D721Med (cell line): ENCODE data around the gene PLPP3.

Experiments used
- DNase-seq: peaks from one replicate; pipeline ENCODE4 v3.0.0; 2011; ENCODE audit warnings: low spot score; ENCODE audit not compliant: insufficient read length
- FAIRE-seq: peaks from 2 replicates; lab custom pipeline; 2011; peaks lifted over from hg19 to GRCh38; lab: Jason Lieb, UNC
- CTCF ChIP-seq: IDR thresholded peaks from 2 replicates; pipeline ENCODE4 v1.5.1; 2012; ENCODE audit warnings: mild to moderate bottlenecking, control low read depth; ENCODE audit not compliant: insufficient read depth; ENCODE audit errors: missing control alignments

Gene PLPP3

DNA sequence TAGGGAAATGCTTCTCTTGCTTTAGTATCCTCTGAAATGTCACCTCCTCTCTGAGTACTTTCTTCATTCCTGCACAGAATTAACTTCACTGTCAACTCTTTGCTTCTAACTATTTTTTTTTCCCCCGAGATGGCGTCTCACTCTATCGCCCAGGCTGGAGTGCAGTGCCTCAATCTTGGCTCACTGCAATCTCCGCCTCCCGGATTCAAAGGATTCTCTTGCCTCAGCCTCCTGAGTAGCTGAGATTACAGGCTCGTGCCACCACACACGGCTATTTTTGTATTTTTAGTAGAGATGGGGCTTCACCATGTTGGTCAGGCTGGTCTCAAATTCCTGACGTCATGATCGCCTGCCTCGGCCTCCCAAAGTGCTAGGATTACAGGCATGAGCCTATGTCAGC is 1.4 kb upstream of the PLPP3 start:
- FAIRE-seq = no peak
- no peak for TF ChIP-seq CTCF
- no peak for DNase-seq

- DNase-seq (peak; percentile 24), FAIRE-seq (no peak)
- no peak for TF ChIP-seq CTCF
These were observed 1.0 kb downstream of the PLPP3 start for GRCh38 chr1:56578138-56578962.

- FAIRE-seq (no peak), DNase-seq (no peak)
- no peak for TF ChIP-seq CTCF
These were observed 1.8 kb downstream of the PLPP3 start for GRCh38 chr1:56577406-56578137.

GRCh38 chr1:56576880-56577405 is 2.4 kb downstream of the PLPP3 start:
- TF ChIP-seq CTCF = peak; percentile 32
- no peak for DNase-seq
- no peak for FAIRE-seq

GRCh38 chr1:56575865-56576264 is 3.5 kb downstream of the PLPP3 start:
- FAIRE-seq (no peak), DNase-seq (no peak)
- TF ChIP-seq CTCF = no peak

DNA sequence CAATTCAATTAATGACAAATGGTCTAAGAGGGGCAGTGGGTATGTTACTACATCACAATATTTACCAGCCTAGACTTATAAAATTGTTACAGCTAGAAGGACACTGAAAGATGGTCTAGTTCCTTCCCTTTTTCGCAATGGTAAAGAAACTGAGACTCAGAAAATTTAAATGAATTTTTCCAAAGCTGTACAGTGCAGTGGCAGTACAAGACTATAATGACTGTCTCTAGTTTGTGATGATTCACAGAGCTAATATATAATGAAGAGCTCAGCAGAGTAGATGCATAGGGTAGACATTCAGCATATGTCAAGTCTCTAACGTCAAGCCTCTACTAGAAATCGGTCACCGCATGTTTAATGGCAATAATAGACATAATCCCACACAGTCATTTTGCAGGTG is 4.6 kb downstream of the PLPP3 start:
- DNase-seq (no peak), FAIRE-seq (no peak)
- no peak for TF ChIP-seq CTCF
